Thyroid gland (tissue), 4 donors: ENCODE results near the gene NAV2.

Experiments
- CTCF ChIP-seq, 6 experiments: fragments of 200-600 bp in 3 of 6; fragments of 450-650 bp in 3 of 6; sonication (generic) in 3 of 6; IDR thresholded peaks; one replicate each; pipeline ENCODE4 v1.5.1; 2016 to 2019; ENCODE audit warnings: antibody characterized with exemption in 6 of 6, mild to moderate bottlenecking in 2 of 6, inconsistent platforms in 1 of 6, moderate library complexity in 1 of 6
- POLR2A ChIP-seq, 2 donors: fragments of 450-650 bp; IDR thresholded peaks; one replicate each; pipeline ENCODE4 v1.6.1; 2017; ENCODE audit warnings: antibody characterized with exemption in 2 of 2, mild to moderate bottlenecking in 2 of 2, moderate library complexity in 1 of 2

- TF ChIP-seq CTCF (IDR thresholded peaks at IDR 0.05), result no peak
- no peak for TF ChIP-seq POLR2A (IDR thresholded peaks at IDR 0.05)
Measured at GRCh38 chr11:19935507-19935906, 222.9 kb downstream of the NAV2 start.
